ENCODE data around the gene ARSH.
"Not testable (repeated sequence)": the region's sequence is repeated elsewhere in the genome, so short reads cannot be mapped to it uniquely, and the experiment has no call there.

ARSH gene

GRCh38 chrX:3037218-3037617 is 30.9 kb downstream of the ARSH start:
- no peak for DNase-seq (ENCODE audit: low read depth in 2 of 3, low spot score in 2 of 3)

GRCh38 chrX:3044196-3044595 is 37.9 kb downstream of the ARSH start:
- DNase-seq (ENCODE audit: low read depth in 2 of 3, low spot score in 2 of 3), result no peak

- no peak for DNase-seq (ENCODE audit: low read depth in 2 of 3, low spot score in 2 of 3)
Observed at GRCh38 chrX:3044671-3045070, 38.3 kb downstream of the ARSH start.

- DNase-seq (ENCODE audit: low read depth in 2 of 3, low spot score in 2 of 3), result no peak
Observed at GRCh38 chrX:3046253-3047240, 40.2 kb downstream of the ARSH start.

- DNase-seq (ENCODE audit: low read depth in 2 of 3, low spot score in 2 of 3), result not testable (repeated sequence)
Observed at GRCh38 chrX:3050523-3051175, 44.3 kb downstream of the ARSH start.

- DNase-seq (ENCODE audit: low read depth in 2 of 3, low spot score in 2 of 3), result no peak
Observed at GRCh38 chrX:3052860-3053259, 46.5 kb downstream of the ARSH start.

GRCh38 chrX:3066555-3066954 is 60.2 kb downstream of the ARSH start:
- no peak for DNase-seq (ENCODE audit: low read depth in 2 of 3, low spot score in 2 of 3)

DNA sequence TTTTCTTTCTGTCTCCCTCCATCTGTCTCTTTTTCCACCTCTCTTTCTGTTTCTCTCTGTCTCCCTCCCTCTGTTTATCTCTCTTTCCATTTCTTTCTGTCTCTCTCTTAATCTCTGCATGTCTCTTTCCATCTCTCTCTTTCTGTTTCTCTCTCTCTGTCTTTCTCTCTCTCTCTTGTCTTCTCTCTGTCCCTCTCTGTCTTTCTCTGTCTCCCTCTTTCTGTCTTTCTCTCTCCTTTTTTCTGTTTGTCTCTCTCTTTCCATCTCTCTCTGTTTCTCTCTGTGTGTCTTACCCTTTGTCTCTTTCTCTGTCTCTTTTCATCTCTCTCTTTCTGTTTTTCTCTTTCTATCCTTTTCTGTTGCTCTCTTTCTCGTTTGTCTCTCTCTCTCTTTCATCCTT is 69.6 kb downstream of the ARSH start:
- DNase-seq (ENCODE audit: low read depth in 2 of 3, low spot score in 2 of 3), result no peak

DNA sequence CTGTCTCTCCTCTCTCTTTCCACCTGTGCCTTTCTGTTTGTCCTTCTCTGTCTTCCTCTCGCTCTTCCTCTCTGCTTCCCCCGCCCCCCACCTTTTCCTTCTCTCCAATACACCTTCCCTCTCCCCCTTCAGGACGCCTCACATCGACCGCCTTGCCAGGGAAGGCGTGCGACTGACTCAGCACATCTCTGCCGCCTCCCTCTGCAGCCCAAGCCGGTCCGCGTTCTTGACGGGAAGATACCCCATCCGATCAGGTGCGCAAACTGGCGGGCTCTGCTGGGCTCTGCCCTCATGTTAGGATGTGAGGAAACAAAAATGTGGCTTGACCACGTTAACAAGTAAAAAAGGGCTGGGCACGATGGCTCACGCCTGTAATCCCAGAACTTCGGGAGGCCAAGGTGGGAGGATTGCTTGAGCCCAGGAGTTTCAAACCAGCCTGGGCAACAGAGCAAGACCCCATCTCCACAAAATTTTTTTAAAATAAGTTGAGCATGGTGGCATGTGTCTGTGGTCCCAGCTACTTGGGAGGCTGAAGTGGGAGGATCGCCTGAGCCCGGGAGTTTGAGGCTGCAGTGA is 70.2 kb downstream of the ARSH start:
- no peak for DNase-seq (ENCODE audit: low read depth in 2 of 3, low spot score in 2 of 3)
